Subcutaneous abdominal adipose tissue (tissue), 5 donors: ENCODE measurements around the gene BCAS2.
"Not testable (repeated sequence)": the region's sequence is repeated elsewhere in the genome, so short reads cannot be mapped to it uniquely, and the experiment has no call there.

Experiments
- H3K27ac ChIP-seq: one replicate; pipeline ENCODE4 v1.7.0; 2013; ENCODE audit warnings: low read depth, mild to moderate bottlenecking, inconsistent platforms, low read length, moderate library complexity
- H3K27me3 ChIP-seq, 5 donors: one replicate each; pipeline ENCODE4 v1.7.0; 2013; ENCODE audit warnings: low read length in 5 of 5, inconsistent platforms in 1 of 5; ENCODE audit not compliant: control insufficient read depth in 5 of 5, insufficient read depth in 4 of 5
- H3K36me3 ChIP-seq, 5 donors: one replicate each; pipeline ENCODE4 v1.7.0; 2013; ENCODE audit warnings: low read length in 5 of 5; ENCODE audit not compliant: control insufficient read depth in 5 of 5, insufficient read depth in 5 of 5
- H3K4me1 ChIP-seq, 5 donors: one replicate each; pipeline ENCODE4 v1.7.0; 2013; ENCODE audit warnings: low read length in 5 of 5, mild to moderate bottlenecking in 3 of 5, moderate library complexity in 1 of 5; ENCODE audit not compliant: control insufficient read depth in 5 of 5, insufficient read depth in 5 of 5
- H3K4me3 ChIP-seq, 5 donors: one replicate each; pipeline ENCODE4 v1.7.0; 2013; ENCODE audit warnings: low read length in 5 of 5, low read depth in 1 of 5
- H3K9ac ChIP-seq, 5 donors: one replicate each; pipeline ENCODE4 v1.7.0; 2013; ENCODE audit warnings: low read length in 5 of 5, mild to moderate bottlenecking in 4 of 5, moderate library complexity in 3 of 5
- H3K9me3 ChIP-seq, 5 donors: one replicate each; pipeline ENCODE4 v1.7.0; 2013; ENCODE audit warnings: low read length in 5 of 5; ENCODE audit not compliant: control insufficient read depth in 5 of 5
- donor health status: healthy.
- donor health status: healthy.
- donor health status: healthy.
- donor health status: healthy.
- donor health status: healthy.

BCAS2 gene

GRCh38 chr1:114595602-114596001 is 14.2 kb upstream of the BCAS2 start:
- peaks cover 17 to 31% (median 23%) of the 10 kb centered on the region in 5 donors for H3K36me3 ChIP-seq
- H3K27ac ChIP-seq, result no peak overlapping the region
- H3K4me3 ChIP-seq, result no peak overlapping the region
- H3K27me3 ChIP-seq, result no peaks in the 10 kb centered on the region
- no peaks in the 10 kb centered on the region for H3K9me3 ChIP-seq
- no peak overlapping the region for H3K9ac ChIP-seq
- H3K4me1 ChIP-seq, result no peaks in the 10 kb centered on the region

DNA sequence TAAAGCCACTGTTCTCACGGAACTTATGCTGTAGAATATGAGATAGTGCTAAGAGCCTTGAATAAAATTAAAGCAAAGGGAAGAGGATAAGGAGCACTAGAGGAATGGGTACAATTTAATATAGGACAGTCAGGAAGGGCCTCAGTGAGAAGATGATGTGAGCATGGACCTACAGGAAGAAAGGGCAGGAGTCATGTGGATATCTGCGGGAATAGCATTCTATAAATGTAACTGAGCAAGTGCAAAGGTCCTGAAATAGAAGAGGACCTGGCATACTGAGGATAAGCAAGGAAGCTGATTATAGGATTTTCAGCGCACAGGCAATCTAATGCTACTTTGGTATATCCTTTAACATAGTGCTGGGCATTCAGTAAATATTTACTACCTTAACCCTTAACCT is 12.6 kb upstream of the BCAS2 start:
- Histone ChIP-seq H3K9me3 (no peaks in the 10 kb centered on the region), H3K27ac (no peak overlapping the region), H3K27me3 (no peaks in the 10 kb centered on the region), H3K4me3 (no peak overlapping the region), H3K4me1 (no peaks in the 10 kb centered on the region), H3K9ac (no peak overlapping the region), H3K36me3 (peaks cover 9 to 27% (median 19%) of the 10 kb centered on the region in 5 donors)

GRCh38 chr1:114589122-114589521 is 7.7 kb upstream of the BCAS2 start:
- H3K36me3 ChIP-seq, result peaks cover 5 to 22% (median 9%) of the 10 kb centered on the region in 5 donors
- H3K27ac ChIP-seq, result no peak overlapping the region
- H3K4me3 ChIP-seq, result no peak overlapping the region

DNA sequence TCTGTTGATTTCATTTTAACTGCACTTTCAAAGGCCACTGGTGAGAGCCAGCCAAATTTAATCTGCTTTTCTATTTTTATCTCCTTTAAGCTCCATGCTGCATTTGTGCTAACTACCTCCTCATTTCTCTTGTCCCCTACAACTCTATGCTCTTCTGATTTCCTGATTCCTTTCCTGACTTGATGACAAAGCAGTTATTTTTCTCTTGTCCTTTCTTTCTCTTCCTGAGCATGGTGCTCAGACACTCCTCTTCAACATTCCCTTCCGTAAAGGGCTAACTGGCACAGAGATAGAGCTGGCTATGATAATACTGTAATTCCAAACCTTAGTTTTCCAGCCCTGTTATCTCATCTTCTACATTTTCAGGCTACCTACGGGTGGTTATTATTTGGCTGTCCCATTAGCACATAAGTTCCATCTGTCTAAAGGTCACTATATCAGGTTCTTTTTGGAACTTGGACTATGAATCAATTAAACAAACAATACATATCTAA is 6.8 kb upstream of the BCAS2 start:
- no peaks in the 10 kb centered on the region for H3K4me1 ChIP-seq
- H3K27ac ChIP-seq, result no peak overlapping the region
- H3K9ac ChIP-seq, result no peak overlapping the region
- no peak overlapping the region for H3K4me3 ChIP-seq
- H3K9me3 ChIP-seq, result no peaks in the 10 kb centered on the region
- no peaks in the 10 kb centered on the region for H3K27me3 ChIP-seq
- peaks cover 0 to 13% (median 4%) of the 10 kb centered on the region in 5 donors for H3K36me3 ChIP-seq

More at GRCh38 chr1:114589122-114589521, 7.7 kb upstream of the BCAS2 start:
- no peaks in the 10 kb centered on the region for H3K9me3 ChIP-seq
- no peaks in the 10 kb centered on the region for H3K27me3 ChIP-seq
- no peaks in the 10 kb centered on the region for H3K4me1 ChIP-seq
- H3K9ac ChIP-seq, result no peak overlapping the region

DNA sequence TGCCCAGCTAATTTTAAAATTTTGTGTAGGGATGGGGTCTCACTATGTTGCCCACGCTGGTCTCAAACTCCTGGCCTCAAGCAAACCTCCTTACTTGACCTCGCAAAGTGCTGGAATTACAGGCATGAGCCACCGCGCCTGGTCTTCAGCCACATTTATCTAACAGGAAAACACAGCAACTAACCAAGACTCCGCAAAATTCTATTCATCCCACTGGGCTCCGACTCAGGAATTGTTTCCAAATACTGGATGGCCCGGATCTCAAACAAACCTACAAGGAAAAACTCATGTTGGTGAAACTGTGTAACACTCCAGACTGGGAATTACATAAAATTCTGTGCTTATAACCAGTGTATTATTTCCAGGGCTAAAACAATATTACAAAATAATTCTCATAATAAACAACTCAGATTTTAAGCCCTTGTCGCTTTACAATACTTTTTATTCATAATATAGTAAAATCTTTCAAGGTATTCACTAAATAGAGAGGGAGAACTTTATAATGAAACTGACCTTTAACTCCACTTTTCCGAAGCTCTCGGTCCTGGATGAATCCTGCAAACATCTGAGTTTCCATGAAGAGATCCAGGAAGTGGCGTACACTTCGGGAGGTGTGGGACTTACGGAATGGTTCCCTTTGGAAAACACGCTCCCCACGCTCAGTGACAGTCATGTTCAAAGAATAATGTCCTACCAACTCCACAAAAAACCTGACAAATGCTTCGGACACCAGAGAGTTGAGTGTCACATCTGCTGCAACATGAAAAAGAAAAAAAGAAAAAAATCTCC is 6.0 kb upstream of the BCAS2 start:
- H3K9ac ChIP-seq, result no peak overlapping the region
- H3K27me3 ChIP-seq, result no peaks in the 10 kb centered on the region
- peaks cover 0 to under 1% (median under 1%) of the 10 kb centered on the region in 5 donors for H3K4me1 ChIP-seq
- H3K36me3 ChIP-seq, result peaks cover 0 to 9% (median 0%) of the 10 kb centered on the region in 5 donors
- no peaks in the 10 kb centered on the region for H3K9me3 ChIP-seq
- no peak overlapping the region for H3K27ac ChIP-seq
- H3K4me3 ChIP-seq, result no peak overlapping the region

GRCh38 chr1:114586513-114587047 is 5.2 kb upstream of the BCAS2 start:
- Histone ChIP-seq H3K9me3 (no peaks in the 10 kb centered on the region), H3K27ac (no peak overlapping the region), H3K27me3 (no peaks in the 10 kb centered on the region), H3K36me3 (peaks cover 0 to 7% (median 0%) of the 10 kb centered on the region in 5 donors), H3K9ac (no peak overlapping the region), H3K4me1 (peaks cover 0 to 8% (median 8%) of the 10 kb centered on the region in 5 donors), H3K4me3 (no peak overlapping the region)

GRCh38 chr1:114585231-114585630 is 3.8 kb upstream of the BCAS2 start:
- no peak overlapping the region for H3K27ac ChIP-seq
- H3K27me3 ChIP-seq, result no peaks in the 10 kb centered on the region
- peaks cover 0 to 7% (median 0%) of the 10 kb centered on the region in 5 donors for H3K36me3 ChIP-seq
- no peak overlapping the region for H3K9ac ChIP-seq
- H3K4me3 ChIP-seq, result no peak overlapping the region
- peaks cover 0 to 17% (median 16%) of the 10 kb centered on the region in 5 donors for H3K4me1 ChIP-seq
- H3K9me3 ChIP-seq, result no peaks in the 10 kb centered on the region

DNA sequence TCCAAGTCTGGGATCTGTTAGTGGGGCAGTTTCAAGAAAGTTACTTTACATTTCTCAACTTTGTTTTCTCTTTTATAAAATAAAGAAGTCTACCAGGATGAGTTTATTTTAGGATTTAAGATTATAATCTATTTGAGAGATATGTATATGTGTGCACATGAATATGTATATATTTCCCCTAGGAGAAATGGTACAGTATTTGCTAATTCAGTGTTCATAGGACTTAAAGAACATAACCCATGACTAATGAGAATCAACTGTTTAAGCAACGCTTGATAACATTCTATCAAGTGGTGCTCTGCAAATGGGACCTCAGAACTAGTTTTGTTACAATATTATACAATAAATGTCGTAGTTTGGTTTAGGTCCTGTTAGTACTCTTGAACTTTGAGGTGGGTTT is 7.0 kb downstream of the BCAS2 start:
- no peak overlapping the region for H3K9ac ChIP-seq
- H3K27me3 ChIP-seq, result no peaks in the 10 kb centered on the region
- H3K27ac ChIP-seq, result no peak overlapping the region
- peaks cover 0 to under 1% (median 0%) of the 10 kb centered on the region in 5 donors for H3K4me1 ChIP-seq
- peaks cover 49 to 86% (median 57%) of the 10 kb centered on the region in 5 donors for H3K36me3 ChIP-seq
- H3K9me3 ChIP-seq, result no peaks in the 10 kb centered on the region
- H3K4me3 ChIP-seq, result no peak overlapping the region

DNA sequence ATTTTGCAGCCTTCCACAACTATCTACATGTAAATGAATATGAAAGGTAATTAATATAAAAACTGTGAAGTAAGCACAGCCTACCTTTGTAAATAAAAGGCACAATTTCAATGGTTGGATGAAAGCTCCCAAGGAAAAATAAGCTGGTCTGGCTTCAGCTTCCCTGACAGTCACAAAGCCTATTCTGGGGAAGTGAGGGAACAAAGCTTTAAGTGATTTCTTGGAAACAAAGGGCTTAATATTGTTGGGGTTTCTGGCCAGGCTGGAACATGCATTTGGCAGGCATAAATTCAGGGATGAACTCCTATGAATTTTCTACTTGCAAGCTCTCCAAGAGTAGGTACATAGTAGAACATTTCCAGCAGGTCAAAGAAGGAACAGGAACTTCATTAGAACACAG is 17.3 kb downstream of the BCAS2 start:
- Histone ChIP-seq H3K4me1 (no peaks in the 10 kb centered on the region), H3K27ac (no peak overlapping the region), H3K9me3 (no peaks in the 10 kb centered on the region), H3K9ac (no peak overlapping the region), H3K27me3 (no peaks in the 10 kb centered on the region), H3K4me3 (no peak overlapping the region), H3K36me3 (peaks cover 20 to 44% (median 37%) of the 10 kb centered on the region in 5 donors)

GRCh38 chr1:114562978-114563510 is 18.4 kb downstream of the BCAS2 start:
- not testable (repeated sequence) for H3K27me3 ChIP-seq, H3K9me3 ChIP-seq, H3K9ac ChIP-seq, H3K4me1 ChIP-seq, H3K4me3 ChIP-seq, H3K27ac ChIP-seq
- peaks cover 16 to 33% (median 27%) of the 10 kb centered on the region in 5 donors for H3K36me3 ChIP-seq
